HCT116 (cell line): ENCODE measurements around the gene RDH8. TPM values are rescaled to one million over a fixed set of nuclear protein-coding genes. Genes with fewer than 3 reads are reported as not detected.

Source experiments
- ATAC-seq: fragments of 200-7000 bp; cut with Tn5 transposase; 2 replicates; pipeline ENCODE4 v1.9.1; 2020; ENCODE audit warnings: mild to moderate bottlenecking, moderate library complexity
- BruUV-seq: library from RNA; stranded (reverse); fragments of 400-500 nt; replicated peaks from 2 replicates; lab custom pipeline; 2021; lab: Mats Ljungman, UMichigan
- CTCF ChIA-PET: fragments of 300-600 bp; sonication (Branson Sonifier 250); formaldehyde crosslinking; loops from one replicate; lab custom pipeline; 2021; ENCODE audit warnings: antibody characterized with exemption; lab: Charles Lee
- POLR2A ChIA-PET: fragments of 300-600, 350-600 bp; sonication (Branson Sonifier 250); formaldehyde crosslinking; loops from one replicate; lab custom pipeline; 2021; ENCODE audit warnings: antibody characterized with exemption; lab: Charles Lee
- RAD21 ChIA-PET, 2 experiments: fragments of 300-600 bp; sonication (Branson Sonifier 250); formaldehyde crosslinking; loops; one replicate each; lab custom pipeline; 2023; ENCODE audit warnings: low total read pairs in 2 of 2; ENCODE audit not compliant: uncharacterized antibody in 2 of 2, unreplicated experiment in 2 of 2, low non-redundant PET in 1 of 2; lab: Charles Lee
- DNase-seq: peaks from one replicate; pipeline ENCODE4 v3.0.0-alpha.2; 2010; ENCODE audit warnings: low read depth, low spot score
- H2AFZ ChIP-seq: fragments of 200-600 bp; shearing (Covaris generic), sonication (generic); 2 replicates; pipeline ENCODE4 v1.6.1; 2017; ENCODE audit warnings: low read depth, mixed run types, mixed read lengths, antibody characterized with exemption, low read length; ENCODE audit not compliant: poor library complexity, severe bottlenecking
- H3K27ac ChIP-seq: 2 replicates; pipeline ENCODE4 v1.5.1; 2012; ENCODE audit warnings: low read depth, low read length
- H3K27me3 ChIP-seq: fragments of 200-600 bp; sonication (generic); 2 replicates; pipeline ENCODE4 v1.6.1; 2016; ENCODE audit warnings: mixed run types, low read length, mixed read lengths; ENCODE audit not compliant: insufficient read depth
- H3K36me3 ChIP-seq, 2 experiments: fragments of 200-500 bp in 1 of 2; fragments of 200-600 bp in 1 of 2; sonication (Bioruptor generic) in 1 of 2; sonication (generic) in 1 of 2; 2 replicates each; pipeline versions ENCODE4 v1.5.1 to v1.6.1; 2014 to 2016; ENCODE audit warnings: low read length in 2 of 2, inconsistent platforms in 1 of 2, mixed read lengths in 1 of 2, mixed run types in 1 of 2; ENCODE audit not compliant: insufficient read depth in 2 of 2, control insufficient read depth in 1 of 2
- H3K4me1 ChIP-seq, 2 experiments: fragments of 200-600 bp in 1 of 2; sonication (generic) in 1 of 2; 2 replicates each; pipeline versions ENCODE4 v1.5.1 to v1.6.1; 2012 to 2017; ENCODE audit warnings: low read length in 2 of 2, inconsistent platforms in 1 of 2, mild to moderate bottlenecking in 1 of 2, mixed read lengths in 1 of 2, mixed run types in 1 of 2, moderate library complexity in 1 of 2; ENCODE audit not compliant: insufficient read depth in 2 of 2, control insufficient read depth in 1 of 2
- H3K4me2 ChIP-seq: fragments of 200-600 bp; sonication (generic); 2 replicates; pipeline ENCODE4 v1.6.1; 2017; ENCODE audit warnings: mixed run types, low read length, mixed read lengths
- H3K4me3 ChIP-seq, 2 experiments: fragments of 200-600 bp in 1 of 2; sonication (generic) in 1 of 2; replicated peaks in 1 of 2; 2 replicates each; pipeline ENCODE4 v1.5.1; 2011 to 2016; ENCODE audit warnings: low read length in 2 of 2, control low read depth in 1 of 2, low read depth in 1 of 2, mild to moderate bottlenecking in 1 of 2, mixed read lengths in 1 of 2, mixed run types in 1 of 2
- H3K79me2 ChIP-seq: fragments of 200-600 bp; sonication (generic); 2 replicates; pipeline ENCODE4 v1.6.1; 2017; ENCODE audit warnings: mild to moderate bottlenecking, mixed run types, low read length, moderate library complexity, mixed read lengths; ENCODE audit not compliant: insufficient read depth
- H3K9ac ChIP-seq: fragments of 200-600 bp; sonication (generic); 2 replicates; pipeline ENCODE4 v1.6.1; 2016; ENCODE audit warnings: low read length, mixed read lengths
- H3K9me2 ChIP-seq: fragments of 200-600 bp; sonication (generic), shearing (Covaris generic); 2 replicates; pipeline ENCODE4 v1.6.1; 2017; ENCODE audit warnings: mixed run types, mild to moderate bottlenecking, moderate library complexity; ENCODE audit not compliant: insufficient read depth
- H3K9me3 ChIP-seq, 2 experiments: fragments of 200-500 bp in 1 of 2; fragments of 200-600 bp in 1 of 2; sonication (Bioruptor generic) in 1 of 2; sonication (generic) in 1 of 2; 2 replicates each; pipeline ENCODE4 v1.6.1; 2014 to 2017; ENCODE audit warnings: low read length in 2 of 2, mixed read lengths in 2 of 2, inconsistent platforms in 1 of 2, low read depth in 1 of 2, mild to moderate bottlenecking in 1 of 2, mixed run types in 1 of 2, moderate library complexity in 1 of 2; ENCODE audit not compliant: control insufficient read depth in 1 of 2, insufficient read depth in 1 of 2
- H4K20me1 ChIP-seq: fragments of 200-600 bp; sonication (generic), shearing (Covaris generic); 2 replicates; pipeline ENCODE4 v1.6.1; 2017; ENCODE audit warnings: mixed run types, mild to moderate bottlenecking, moderate library complexity; ENCODE audit not compliant: insufficient read depth
- CBX3 ChIP-seq: IDR thresholded peaks from 2 replicates; pipeline ENCODE4 v1.6.1; 2012; ENCODE audit warnings: low read depth
- CTCF ChIP-seq, 3 experiments: fragments of 200-600 bp in 1 of 3; sonication (generic) in 1 of 3; IDR thresholded peaks in 2 of 3; conservative IDR thresholded peaks in 1 of 3; 2 replicates each; pipeline ENCODE4 v1.5.1; 2012 to 2017; ENCODE audit warnings: low read depth in 2 of 3, low read length in 2 of 3, antibody characterized with exemption in 1 of 3, borderline replicate concordance in 1 of 3, control low read depth in 1 of 3, mild to moderate bottlenecking in 1 of 3, mixed read lengths in 1 of 3, mixed run types in 1 of 3, moderate library complexity in 1 of 3; ENCODE audit not compliant: insufficient read depth in 1 of 3
- EGR1 ChIP-seq: IDR thresholded peaks from 2 replicates; pipeline ENCODE4 v1.6.1; 2012; ENCODE audit warnings: low read depth
- EZH2 ChIP-seq: fragments of 200-600 bp; sonication (generic); IDR thresholded peaks from 2 replicates; pipeline ENCODE4 v1.6.1; 2017; ENCODE audit warnings: antibody characterized with exemption, mixed run types
- FOSL1 ChIP-seq: IDR thresholded peaks from 2 replicates; pipeline ENCODE4 v1.6.1; 2012; ENCODE audit warnings: low read depth
- REST ChIP-seq: IDR thresholded peaks from 2 replicates; pipeline ENCODE4 v1.6.1; 2012; ENCODE audit warnings: low read depth
- SRF ChIP-seq: IDR thresholded peaks from 2 replicates; pipeline ENCODE4 v1.6.1; 2012; ENCODE audit warnings: low read depth
- TCF7L2 ChIP-seq: IDR thresholded peaks from 2 replicates; pipeline ENCODE4 v1.7.0; 2011; ENCODE audit warnings: borderline replicate concordance, inconsistent platforms; ENCODE audit not compliant: insufficient read depth, insufficient read length; ENCODE audit errors: extremely low read depth
- intact Hi-C: fragments of 100-400 bp; cut with micrococcal nuclease; formaldehyde crosslinking; loops from 2 replicates; pipeline ENCODE4 v1.10.0; 2022
- total RNA-seq: library from RNA; stranded (reverse); gene quantifications from one replicate; pipeline ENCODE4 v1.2.1, GENCODE V29; 2021; ENCODE audit not compliant: unreplicated experiment
- TF ChIP-seq, protein P1 (sequence below): IDR thresholded peaks from 2 replicates; pipeline ENCODE4 v1.6.1; 2012

The RDH8 gene
- total RNA-seq, 1 experiment from 2014 or later = not detected

DNA sequence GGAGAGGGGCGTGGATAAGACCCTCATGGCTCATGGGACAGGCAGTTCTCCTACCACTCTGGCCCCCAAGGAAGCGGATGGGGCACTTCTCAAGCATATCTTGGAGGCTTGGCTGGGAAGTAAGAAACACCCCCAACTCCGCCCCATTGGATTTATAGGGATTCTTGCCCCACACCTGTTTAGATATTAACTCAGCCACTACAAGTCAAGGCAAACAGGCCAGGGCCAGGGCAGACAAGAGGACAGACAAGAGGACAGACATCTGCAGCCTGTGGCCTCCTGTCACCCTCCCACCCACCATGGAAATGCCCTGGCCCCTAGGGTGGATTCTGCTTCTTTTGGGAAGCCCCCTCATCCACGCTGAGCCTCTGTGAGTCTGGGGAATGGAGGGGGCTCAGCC lies 24.1 kb downstream of the RDH8 start:
- no peaks in the 10 kb centered on the region for H3K36me3 ChIP-seq
- H3K27me3 ChIP-seq = peaks cover 29% of the 10 kb centered on the region; the same call in 1 of the 2 replicates
- no peak overlapping the region for H3K27ac ChIP-seq
- ChIA-PET RAD21 (no interaction called here), POLR2A (no interaction called here), CTCF (no interaction called here)
- no peaks in the 10 kb centered on the region for H3K9me3 ChIP-seq
- no peak overlapping the region for H3K9ac ChIP-seq
- ATAC-seq = no peak
- DNase-seq = no peak
- H3K4me2 ChIP-seq = no peak overlapping the region
- peaks cover 0 to 5% of the 10 kb centered on the region in 2 experiments; a peak in 1 of 4 replicates for H3K4me1 ChIP-seq
- no TSS peak for BruUV-seq
- H4K20me1 ChIP-seq = no peaks in the 10 kb centered on the region
- intact Hi-C loops = no loop called here
- H3K4me3 ChIP-seq = no peak overlapping the region
- TF ChIP-seq EZH2 (no peak), CBX3 (no peak), TCF7L2 (no peak), EGR1 (no peak), REST (no peak), SRF (no peak), FOSL1 (no peak), CTCF (IDR thresholded peaks at IDR 0.05 in 2 of 3, conservative IDR thresholded peaks at IDR 0.05 in 1 of 3; ENCODE audit: borderline replicate concordance in 1 of 3, insufficient read depth in 1 of 3, low read depth in 2 of 3, low read length in 2 of 3) (no peak)
- TF ChIP-seq, protein P1, sequence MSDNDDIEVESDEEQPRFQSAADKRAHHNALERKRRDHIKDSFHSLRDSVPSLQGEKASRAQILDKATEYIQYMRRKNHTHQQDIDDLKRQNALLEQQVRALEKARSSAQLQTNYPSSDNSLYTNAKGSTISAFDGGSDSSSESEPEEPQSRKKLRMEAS = no peak
- H3K79me2 ChIP-seq = no peaks in the 10 kb centered on the region
- H2AFZ ChIP-seq = no peak overlapping the region
- H3K9me2 ChIP-seq = no peaks in the 10 kb centered on the region
